ENCODE results near the gene TIMP3. TPM values are rescaled to one million over a fixed set of nuclear protein-coding genes. Genes with fewer than 3 reads are reported as not detected.

The TIMP3 gene
- total RNA-seq, 1 experiment from 2014 or later, result 3.3 TPM

DNA sequence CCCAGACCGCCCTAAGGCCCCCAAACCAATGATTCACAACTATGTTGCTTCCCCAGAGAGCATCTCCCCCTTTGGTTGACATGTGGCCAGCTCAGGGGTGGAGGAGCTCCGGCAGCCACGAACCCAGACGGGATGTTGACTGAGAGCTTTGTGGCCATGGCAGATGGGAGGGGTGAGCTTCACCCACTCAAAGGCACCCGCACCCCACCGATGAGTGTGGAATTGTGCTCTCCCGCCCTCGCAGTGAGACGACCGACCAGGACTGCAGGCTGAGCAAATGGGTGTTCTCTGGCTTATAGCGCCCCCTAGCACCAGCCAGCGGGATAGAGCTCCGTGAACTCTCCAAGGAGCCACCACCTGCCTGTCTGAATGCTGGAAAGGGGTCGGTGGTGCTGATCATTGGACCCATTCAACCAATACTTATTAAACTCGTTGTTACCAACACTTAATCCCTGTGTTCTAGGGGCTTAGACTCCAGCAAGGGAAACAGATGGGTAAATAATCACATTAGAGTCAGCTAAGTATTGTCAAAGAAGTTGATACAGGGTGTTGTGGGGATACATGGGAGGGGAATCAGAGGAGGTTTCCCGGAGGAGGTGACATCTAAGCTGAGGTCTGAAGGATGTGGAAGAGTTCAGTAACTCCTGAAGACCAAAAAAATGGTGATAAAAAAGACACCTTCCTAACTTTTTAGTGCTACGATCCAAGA lies 4.5 kb upstream of the TIMP3 start:
- H3K9me3 Mint-ChIP-seq, result no peaks in the 10 kb centered on the region
- DNase-seq (ENCODE audit: low spot score), result peak; percentile 71
- POLR2A ChIA-PET, result interaction anchor here (0.8 kb wide), 1 partner anchor 14 kb away, joined by 4 read pairs; no protein-coding TSS in a partner anchor
- no peaks in the 10 kb centered on the region for H3K36me3 Mint-ChIP-seq
- H3K27me3 Mint-ChIP-seq (ENCODE audit: low read depth), result peaks cover 33% of the 10 kb centered on the region
- no peak for TF ChIP-seq ZNF532 (CRISPR knock-in tag; IDR thresholded peaks at IDR 0.05; ENCODE audit: borderline replicate concordance)
- TF ChIP-seq CTCF (IDR thresholded peaks at IDR 0.05), result peak; percentile 96
- CTCF ChIA-PET, result interaction anchor here (0.5 to 5.4 kb wide), 81 partner anchors 9 to 826 kb away, joined by 3 to 73 read pairs (median 4); partner anchors contain the start of genes FBXO7 and SYN3
- no peak overlapping the region for H3K4me3 Mint-ChIP-seq
- H3K4me1 Mint-ChIP-seq, result peaks cover 7% of the 10 kb centered on the region
- H3K27ac Mint-ChIP-seq, result no peak overlapping the region
- peak; percentile 61 for ATAC-seq

DNA sequence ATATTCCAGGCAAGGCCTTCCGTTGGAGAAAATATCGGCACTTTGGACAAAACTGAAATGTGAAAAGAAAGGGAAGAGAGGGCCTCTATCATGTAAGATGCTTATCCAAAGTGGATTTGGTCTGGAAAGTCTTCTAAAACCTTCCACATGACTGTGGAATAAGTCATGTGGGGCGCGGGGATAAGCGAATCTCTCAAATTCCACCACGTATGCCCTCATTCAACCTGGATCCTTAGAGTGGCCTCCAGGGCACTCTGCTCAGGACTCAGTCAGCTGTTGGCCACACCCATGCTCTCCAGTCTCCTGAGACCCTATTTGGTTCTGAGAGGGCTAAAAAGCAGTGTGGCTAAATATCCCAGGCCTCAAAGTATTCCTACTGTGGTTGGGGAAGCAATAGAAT lies 2.0 kb upstream of the TIMP3 start:
- ChIA-PET CTCF (interaction anchor here (1.6 kb wide), 1 partner anchor 271 kb away, joined by 5 read pairs; no protein-coding TSS in a partner anchor), POLR2A (no interaction called here)

More for the DNA sequence above, 2.0 kb upstream of the TIMP3 start:
- ATAC-seq (no peak), DNase-seq (ENCODE audit: low spot score) (no peak)
- Mint-ChIP-seq H3K4me1 (peaks cover 30% of the 10 kb centered on the region), H3K4me3 (no peak overlapping the region), H3K27ac (no peak overlapping the region), H3K27me3 (ENCODE audit: low read depth) (peaks cover 57% of the 10 kb centered on the region), H3K9me3 (no peaks in the 10 kb centered on the region), H3K36me3 (no peaks in the 10 kb centered on the region)
- no peak for TF ChIP-seq GABPB1 (CRISPR knock-in tag; IDR thresholded peaks at IDR 0.05)
- no peak for TF ChIP-seq ATF3 (CRISPR knock-in tag; conservative IDR thresholded peaks at IDR 0.05)
- no peak for TF ChIP-seq STAT6 (CRISPR knock-in tag; conservative IDR thresholded peaks at IDR 0.05; ENCODE audit: low read depth)
- no peak for TF ChIP-seq ZNF423 (CRISPR knock-in tag; IDR thresholded peaks at IDR 0.05)
- no peak for TF ChIP-seq NR2C2 (CRISPR knock-in tag; IDR thresholded peaks at IDR 0.05)
- TF ChIP-seq ZNF138 (CRISPR knock-in tag; conservative IDR thresholded peaks at IDR 0.05), result no peak
- TF ChIP-seq ZSCAN18 (CRISPR knock-in tag; IDR thresholded peaks at IDR 0.05), result no peak
- TF ChIP-seq, protein P1, sequence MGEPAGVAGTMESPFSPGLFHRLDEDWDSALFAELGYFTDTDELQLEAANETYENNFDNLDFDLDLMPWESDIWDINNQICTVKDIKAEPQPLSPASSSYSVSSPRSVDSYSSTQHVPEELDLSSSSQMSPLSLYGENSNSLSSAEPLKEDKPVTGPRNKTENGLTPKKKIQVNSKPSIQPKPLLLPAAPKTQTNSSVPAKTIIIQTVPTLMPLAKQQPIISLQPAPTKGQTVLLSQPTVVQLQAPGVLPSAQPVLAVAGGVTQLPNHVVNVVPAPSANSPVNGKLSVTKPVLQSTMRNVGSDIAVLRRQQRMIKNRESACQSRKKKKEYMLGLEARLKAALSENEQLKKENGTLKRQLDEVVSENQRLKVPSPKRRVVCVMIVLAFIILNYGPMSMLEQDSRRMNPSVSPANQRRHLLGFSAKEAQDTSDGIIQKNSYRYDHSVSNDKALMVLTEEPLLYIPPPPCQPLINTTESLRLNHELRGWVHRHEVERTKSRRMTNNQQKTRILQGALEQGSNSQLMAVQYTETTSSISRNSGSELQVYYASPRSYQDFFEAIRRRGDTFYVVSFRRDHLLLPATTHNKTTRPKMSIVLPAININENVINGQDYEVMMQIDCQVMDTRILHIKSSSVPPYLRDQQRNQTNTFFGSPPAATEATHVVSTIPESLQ (CRISPR knock-in tag; IDR thresholded peaks at IDR 0.05), result no peak
- TF ChIP-seq IRF2 (CRISPR knock-in tag; IDR thresholded peaks at IDR 0.05; ENCODE audit: borderline replicate concordance, low read depth), result no peak
- TF ChIP-seq ZNF425 (CRISPR knock-in tag; conservative IDR thresholded peaks at IDR 0.05), result no peak
